ENCODE measurements around the gene ADCY5.

- TF ChIP-seq, protein P1, sequence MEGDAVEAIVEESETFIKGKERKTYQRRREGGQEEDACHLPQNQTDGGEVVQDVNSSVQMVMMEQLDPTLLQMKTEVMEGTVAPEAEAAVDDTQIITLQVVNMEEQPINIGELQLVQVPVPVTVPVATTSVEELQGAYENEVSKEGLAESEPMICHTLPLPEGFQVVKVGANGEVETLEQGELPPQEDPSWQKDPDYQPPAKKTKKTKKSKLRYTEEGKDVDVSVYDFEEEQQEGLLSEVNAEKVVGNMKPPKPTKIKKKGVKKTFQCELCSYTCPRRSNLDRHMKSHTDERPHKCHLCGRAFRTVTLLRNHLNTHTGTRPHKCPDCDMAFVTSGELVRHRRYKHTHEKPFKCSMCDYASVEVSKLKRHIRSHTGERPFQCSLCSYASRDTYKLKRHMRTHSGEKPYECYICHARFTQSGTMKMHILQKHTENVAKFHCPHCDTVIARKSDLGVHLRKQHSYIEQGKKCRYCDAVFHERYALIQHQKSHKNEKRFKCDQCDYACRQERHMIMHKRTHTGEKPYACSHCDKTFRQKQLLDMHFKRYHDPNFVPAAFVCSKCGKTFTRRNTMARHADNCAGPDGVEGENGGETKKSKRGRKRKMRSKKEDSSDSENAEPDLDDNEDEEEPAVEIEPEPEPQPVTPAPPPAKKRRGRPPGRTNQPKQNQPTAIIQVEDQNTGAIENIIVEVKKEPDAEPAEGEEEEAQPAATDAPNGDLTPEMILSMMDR (IDR thresholded peaks at IDR 0.05 in 8 of 11, conservative IDR thresholded peaks at IDR 0.05 in 3 of 11) = no peak
- TF ChIP-seq POLR2AphosphoS5 (IDR thresholded peaks at IDR 0.05) = no peak
These were observed 112.4 kb downstream of the ADCY5 start for GRCh38 chr3:123336441-123336851.

Measured in spleen (tissue), 7 donors.